Endothelial cell of umbilical vein (primary cell): ENCODE data around the gene LDLRAD4.

Experiments
- CTCF ChIP-seq, 2 donors: IDR thresholded peaks; 1 replicate in 1 of 2; 2 replicates in 1 of 2; pipeline ENCODE4 v1.5.1; 2011; ENCODE audit warnings: low read length in 2 of 2, mild to moderate bottlenecking in 2 of 2, moderate library complexity in 2 of 2, control low read depth in 1 of 2, inconsistent platforms in 1 of 2, low read depth in 1 of 2; ENCODE audit not compliant: insufficient read depth in 1 of 2; ENCODE audit errors: extremely low read depth in 1 of 2
- EZH2 ChIP-seq: IDR thresholded peaks from 2 replicates; pipeline ENCODE4 v1.6.1; 2012; ENCODE audit warnings: borderline replicate concordance, low read depth, mild to moderate bottlenecking, moderate library complexity, low read length, inconsistent platforms; ENCODE audit not compliant: severe bottlenecking
- POLR2A ChIP-seq: IDR thresholded peaks from 2 replicates; pipeline ENCODE4 v1.6.1; 2012; ENCODE audit warnings: low read depth, mild to moderate bottlenecking, control low read depth, low read length
- POLR2AphosphoS5 ChIP-seq: IDR thresholded peaks from 2 replicates; pipeline ENCODE4 v1.6.1; 2012; ENCODE audit warnings: low read depth, mild to moderate bottlenecking, control low read depth, low read length, moderate library complexity; ENCODE audit not compliant: insufficient read depth

GRCh38 chr18:13615432-13615861, 396.9 kb downstream of the LDLRAD4 start:
- TF ChIP-seq EZH2 (no peak), CTCF (IDR thresholded peaks at IDR 0.05; ENCODE audit: extremely low read depth in 1 of 2, insufficient read depth in 1 of 2, low read depth in 1 of 2, low read length in 2 of 2) (no peak), POLR2AphosphoS5 (no peak), POLR2A (no peak)
